ENCODE results near the gene ABCC8.

- TF ChIP-seq EZH2 (IDR thresholded peaks at IDR 0.05; ENCODE audit: borderline replicate concordance) (no peak), CTCF (IDR thresholded peaks at IDR 0.05; ENCODE audit: poor library complexity) (peak; percentile 4), EZH2phosphoT487 (IDR thresholded peaks at IDR 0.05; ENCODE audit: low read depth, severe bottlenecking, unreplicated experiment) (no peak)
Measured at GRCh38 chr11:17439316-17439782, 37.3 kb downstream of the ABCC8 start.

Measured in hepatocyte (in vitro differentiated cells).